ACC112 (cell line): Measurements from ENCODE around the gene TANC1.

Source experiments
- H2AFZ ChIP-seq: fragments of 200-600 bp; sonication (generic); one replicate; pipeline ENCODE4 v1.6.0; 2017; ENCODE audit warnings: antibody characterized with exemption, low read length; ENCODE audit not compliant: unreplicated experiment
- H3K27ac ChIP-seq: fragments of 200-600 bp; sonication (generic); 2 replicates; pipeline ENCODE4 v1.5.1; 2014; ENCODE audit warnings: low read depth, mild to moderate bottlenecking, antibody characterized with exemption, low read length, moderate library complexity
- H3K27me3 ChIP-seq: fragments of 200-600 bp; sonication (generic); 2 replicates; pipeline ENCODE4 v1.6.1; 2014; ENCODE audit warnings: mild to moderate bottlenecking, antibody characterized with exemption, low read length, moderate library complexity, mixed read lengths; ENCODE audit not compliant: insufficient read depth
- H3K36me3 ChIP-seq: fragments of 200-600 bp; sonication (generic); 2 replicates; pipeline ENCODE4 v1.6.1; 2016; ENCODE audit warnings: mild to moderate bottlenecking, antibody characterized with exemption, low read length, moderate library complexity, mixed read lengths; ENCODE audit not compliant: insufficient read depth
- H3K4me1 ChIP-seq: fragments of 200-600 bp; sonication (generic); one replicate; pipeline ENCODE4 v1.6.1; 2016; ENCODE audit warnings: low read length, mixed read lengths; ENCODE audit not compliant: insufficient read depth, unreplicated experiment, control insufficient read depth
- H3K4me3 ChIP-seq: fragments of 200-600 bp; sonication (generic); 2 replicates; pipeline ENCODE4 v1.5.1; 2014; ENCODE audit warnings: mild to moderate bottlenecking, low read depth, low read length
- H3K79me2 ChIP-seq: fragments of 200-600 bp; sonication (generic); one replicate; pipeline ENCODE4 v1.6.0; 2016; ENCODE audit warnings: low read length; ENCODE audit not compliant: control insufficient read depth, unreplicated experiment, insufficient read depth

Gene TANC1

GRCh38 chr2:158993721-158994587 is 25.5 kb downstream of the TANC1 start:
- no peaks in the 10 kb centered on the region for H3K36me3 ChIP-seq
- H3K4me3 ChIP-seq = peak overlapping the region; percentile 38; the same call in 1 of the 2 replicates
- H3K27ac ChIP-seq = peak overlapping the region; percentile 62
- peaks cover 55% of the 10 kb centered on the region for H3K4me1 ChIP-seq
- peaks cover 37% of the 10 kb centered on the region for H3K79me2 ChIP-seq
- H2AFZ ChIP-seq = no peak overlapping the region
- H3K27me3 ChIP-seq = no peaks in the 10 kb centered on the region

- peaks cover 58% of the 10 kb centered on the region for H3K4me1 ChIP-seq
- H3K27ac ChIP-seq = no peak overlapping the region
- no peaks in the 10 kb centered on the region for H3K36me3 ChIP-seq
- no peak overlapping the region for H2AFZ ChIP-seq
- H3K27me3 ChIP-seq = no peaks in the 10 kb centered on the region
- peaks cover 41% of the 10 kb centered on the region for H3K79me2 ChIP-seq
- no peak overlapping the region for H3K4me3 ChIP-seq
Observed at GRCh38 chr2:158994920-158995676, 26.7 kb downstream of the TANC1 start.

GRCh38 chr2:158995677-158996049 is 27.2 kb downstream of the TANC1 start:
- Histone ChIP-seq H3K36me3 (no peaks in the 10 kb centered on the region), H3K79me2 (peaks cover 40% of the 10 kb centered on the region), H3K27me3 (no peaks in the 10 kb centered on the region), H3K4me1 (peaks cover 53% of the 10 kb centered on the region), H2AFZ (no peak overlapping the region), H3K27ac (no peak overlapping the region), H3K4me3 (no peak overlapping the region)

- Histone ChIP-seq H3K79me2 (peaks cover 39% of the 10 kb centered on the region), H3K4me3 (no peak overlapping the region), H3K27ac (no peak overlapping the region), H3K27me3 (no peaks in the 10 kb centered on the region), H3K4me1 (peaks cover 51% of the 10 kb centered on the region), H3K36me3 (no peaks in the 10 kb centered on the region), H2AFZ (no peak overlapping the region)
Observed at GRCh38 chr2:158996378-158996993, 28.0 kb downstream of the TANC1 start.

- Histone ChIP-seq H2AFZ (no peak overlapping the region), H3K27me3 (no peaks in the 10 kb centered on the region), H3K27ac (no peak overlapping the region), H3K4me1 (peaks cover 51% of the 10 kb centered on the region), H3K36me3 (no peaks in the 10 kb centered on the region), H3K4me3 (no peak overlapping the region), H3K79me2 (peaks cover 39% of the 10 kb centered on the region)
Observed at GRCh38 chr2:158997037-158997790, 28.8 kb downstream of the TANC1 start.

- peak overlapping the region; percentile 13; the same call in 1 of the 2 replicates for H3K4me3 ChIP-seq
- H3K27ac ChIP-seq = peak overlapping the region; percentile 64
- H3K79me2 ChIP-seq = peaks cover 32% of the 10 kb centered on the region
- no peak overlapping the region for H2AFZ ChIP-seq
- no peaks in the 10 kb centered on the region for H3K36me3 ChIP-seq
- H3K27me3 ChIP-seq = no peaks in the 10 kb centered on the region
- H3K4me1 ChIP-seq = peaks cover 41% of the 10 kb centered on the region
Observed at GRCh38 chr2:158998551-158999248, 30.3 kb downstream of the TANC1 start.

- peak overlapping the region; percentile 64 for H3K27ac ChIP-seq
- peak overlapping the region; percentile 70 for H2AFZ ChIP-seq
- H3K4me3 ChIP-seq = peak overlapping the region; percentile 13; the same call in 1 of the 2 replicates
- H3K4me1 ChIP-seq = peaks cover 34% of the 10 kb centered on the region
- H3K79me2 ChIP-seq = peaks cover 28% of the 10 kb centered on the region
- no peaks in the 10 kb centered on the region for H3K36me3 ChIP-seq
- no peaks in the 10 kb centered on the region for H3K27me3 ChIP-seq
Observed at GRCh38 chr2:158999458-158999857, 31.0 kb downstream of the TANC1 start.

- H3K4me3 ChIP-seq = no peak overlapping the region
- H2AFZ ChIP-seq = no peak overlapping the region
- H3K27me3 ChIP-seq = no peaks in the 10 kb centered on the region
- no peaks in the 10 kb centered on the region for H3K36me3 ChIP-seq
- peak overlapping the region; percentile 64; the same call in 1 of the 2 replicates for H3K27ac ChIP-seq
- peaks cover 28% of the 10 kb centered on the region for H3K4me1 ChIP-seq
- H3K79me2 ChIP-seq = peaks cover 22% of the 10 kb centered on the region
Observed at GRCh38 chr2:159000072-159000471, 31.6 kb downstream of the TANC1 start.

GRCh38 chr2:159002462-159003111 is 34.1 kb downstream of the TANC1 start:
- Histone ChIP-seq H3K36me3 (no peaks in the 10 kb centered on the region), H3K27ac (no peak overlapping the region), H3K4me3 (no peak overlapping the region), H2AFZ (no peak overlapping the region), H3K79me2 (peaks cover 13% of the 10 kb centered on the region), H3K27me3 (no peaks in the 10 kb centered on the region), H3K4me1 (peaks cover 18% of the 10 kb centered on the region)
